Urothelium cell line (cell line): Measurements from ENCODE around the gene NRL.
A peak's percentile ranks its signal among the peaks of the same experiment; 100 is the strongest.
"Not testable (repeated sequence)": the region's sequence is repeated elsewhere in the genome, so short reads cannot be mapped to it uniquely, and the experiment has no call there.

Source experiments
- DNase-seq: peaks from one replicate; pipeline ENCODE4 v3.0.0; 2011; ENCODE audit warnings: low spot score, mixed read lengths
- FAIRE-seq: peaks from 2 replicates; lab custom pipeline; 2011; peaks lifted over from hg19 to GRCh38; lab: Jason Lieb, UNC

The NRL gene

GRCh38 chr14:24054646-24055045 lies 60.1 kb downstream of the NRL start:
- DNase-seq = no peak
- FAIRE-seq = no peak

- no peak for FAIRE-seq
- DNase-seq = no peak
Observed at GRCh38 chr14:24054324-24054641, 60.5 kb downstream of the NRL start.

GRCh38 chr14:24053548-24054323 lies 61.0 kb downstream of the NRL start:
- DNase-seq (no peak), FAIRE-seq (no peak)

- no peak for FAIRE-seq
- DNase-seq = no peak
Observed at GRCh38 chr14:24052656-24053547, 61.8 kb downstream of the NRL start.

- no peak for FAIRE-seq
- DNase-seq = peak; percentile 87
Observed at GRCh38 chr14:24051789-24052655, 62.7 kb downstream of the NRL start, which contains the start of gene CARMIL3. TSS of gene CARMIL3 (plus strand) at chr14:24052009. CDS start at chr14:24052154, 145 bp downstream.

- DNase-seq (no peak), FAIRE-seq (no peak)
Observed at GRCh38 chr14:24051176-24051788, 63.5 kb downstream of the NRL start.

- not testable (repeated sequence) for DNase-seq, FAIRE-seq
Observed at GRCh38 chr14:24050753-24051152, 64.0 kb downstream of the NRL start.

GRCh38 chr14:24049002-24049401 lies 65.7 kb downstream of the NRL start:
- FAIRE-seq, DNase-seq: not testable (repeated sequence)

- FAIRE-seq (no peak), DNase-seq (no peak)
Observed at GRCh38 chr14:24042746-24043145, 72.0 kb downstream of the NRL start.

- DNase-seq (no peak), FAIRE-seq (no peak)
Observed at GRCh38 chr14:24040692-24041091, 74.1 kb downstream of the NRL start.

- DNase-seq (no peak), FAIRE-seq (no peak)
Observed at GRCh38 chr14:24038686-24039085, 76.1 kb downstream of the NRL start.

GRCh38 chr14:24037658-24038037 lies 77.1 kb downstream of the NRL start:
- FAIRE-seq (no peak), DNase-seq (no peak)

GRCh38 chr14:24036963-24037657 lies 77.6 kb downstream of the NRL start:
- not testable (repeated sequence) for FAIRE-seq, DNase-seq

- FAIRE-seq = no peak
- peak; percentile 79 for DNase-seq
Observed at GRCh38 chr14:24036169-24036962, 78.4 kb downstream of the NRL start.

GRCh38 chr14:24035769-24036168 lies 79.0 kb downstream of the NRL start:
- not testable (repeated sequence) for DNase-seq, FAIRE-seq

- FAIRE-seq (no peak), DNase-seq (peak; percentile 35)
Observed at GRCh38 chr14:24032727-24033418, 81.9 kb downstream of the NRL start.

- DNase-seq, FAIRE-seq: not testable (repeated sequence)
Observed at GRCh38 chr14:24031331-24031730, 83.4 kb downstream of the NRL start.

- DNase-seq, FAIRE-seq: not testable (repeated sequence)
Observed at GRCh38 chr14:24029687-24030086, 85.1 kb downstream of the NRL start.
